Left ventricle myocardium inferior (tissue), 1 donor: ENCODE measurements around the gene ADPRM. TPM values are rescaled to one million over a fixed set of nuclear protein-coding genes. Genes with fewer than 3 reads are reported as not detected.

Experiments
- DNase-seq: peaks from one replicate; pipeline ENCODE4 v3.0.0-alpha.2; 2020
- H3K27ac ChIP-seq: fragments of 200-600 bp; replicated peaks from 2 replicates; pipeline ENCODE4 v1.8.0; 2021
- H3K27me3 ChIP-seq: fragments of 200-600 bp; 2 replicates; pipeline ENCODE4 v1.8.0; 2021; ENCODE audit warnings: low read depth
- H3K36me3 ChIP-seq: fragments of 200-600 bp; 2 replicates; pipeline ENCODE4 v1.8.0; 2021
- H3K4me1 ChIP-seq: fragments of 200-600 bp; 2 replicates; pipeline ENCODE4 v1.8.0; 2021
- H3K4me3 ChIP-seq: fragments of 200-600 bp; 2 replicates; pipeline ENCODE4 v1.8.0; 2021; ENCODE audit warnings: mild to moderate bottlenecking, moderate library complexity
- H3K9me3 ChIP-seq: fragments of 200-600 bp; replicated peaks from 2 replicates; pipeline ENCODE4 v1.8.0; 2021
- CTCF ChIP-seq: fragments of 200-600 bp; IDR thresholded peaks from 2 replicates; pipeline ENCODE4 v1.8.0; 2021; ENCODE audit warnings: antibody characterized with exemption, mild to moderate bottlenecking, borderline replicate concordance
- intact Hi-C: fragments of 100-400 bp; cut with micrococcal nuclease; formaldehyde crosslinking; loops from one replicate; pipeline ENCODE4 v1.11.0; 2022
- total RNA-seq: library from RNA; stranded (reverse); fragmentation: NEBNext Ultra II Directional; extraction: Animal tissue kit (Norgen Biotek cat#: 25700); gene quantifications from one replicate; pipeline ENCODE4 v1.2.1, GENCODE V29; 2021
- donor health status: DM: no; HTN: yes; CAD: no; lungs with severe emphysema.

ADPRM gene
- total RNA-seq, 1 donor from 2014 or later: 4.2 TPM

- Histone ChIP-seq H3K4me1 (no peaks in the 10 kb centered on the region), H3K27me3 (no peaks in the 10 kb centered on the region), H3K4me3 (no peak overlapping the region), H3K36me3 (no peaks in the 10 kb centered on the region), H3K27ac (no peak overlapping the region), H3K9me3 (no peaks in the 10 kb centered on the region)
- TF ChIP-seq CTCF: no peak
- intact Hi-C loops: no loop called here
- no peak for DNase-seq
Observed at GRCh38 chr17:10663231-10663630, 34.2 kb upstream of the ADPRM start.

- Histone ChIP-seq H3K4me1 (no peaks in the 10 kb centered on the region), H3K36me3 (no peaks in the 10 kb centered on the region), H3K9me3 (no peaks in the 10 kb centered on the region), H3K4me3 (no peak overlapping the region), H3K27me3 (no peaks in the 10 kb centered on the region), H3K27ac (no peak overlapping the region)
- no peak for DNase-seq
- intact Hi-C loops: no loop called here
- TF ChIP-seq CTCF: no peak
Observed at GRCh38 chr17:10664571-10664970, 32.8 kb upstream of the ADPRM start.

- Histone ChIP-seq H3K27me3 (no peaks in the 10 kb centered on the region), H3K27ac (no peak overlapping the region), H3K9me3 (no peaks in the 10 kb centered on the region), H3K36me3 (no peaks in the 10 kb centered on the region), H3K4me3 (no peak overlapping the region), H3K4me1 (no peaks in the 10 kb centered on the region)
- intact Hi-C loops: no loop called here
- TF ChIP-seq CTCF: no peak
- DNase-seq: no peak
Observed at GRCh38 chr17:10666906-10667305, 30.5 kb upstream of the ADPRM start.

- Histone ChIP-seq H3K9me3 (no peaks in the 10 kb centered on the region), H3K4me1 (no peaks in the 10 kb centered on the region), H3K4me3 (no peak overlapping the region), H3K27me3 (no peaks in the 10 kb centered on the region), H3K36me3 (no peaks in the 10 kb centered on the region), H3K27ac (no peak overlapping the region)
- intact Hi-C loops: no loop called here
- DNase-seq: no peak
- no peak for TF ChIP-seq CTCF
Observed at GRCh38 chr17:10668775-10669174, 28.6 kb upstream of the ADPRM start.

- H3K27me3 ChIP-seq: no peaks in the 10 kb centered on the region
- no peaks in the 10 kb centered on the region for H3K4me1 ChIP-seq
- H3K4me3 ChIP-seq: no peak overlapping the region
- intact Hi-C loops: no loop called here
- H3K9me3 ChIP-seq: no peaks in the 10 kb centered on the region
- DNase-seq: no peak
- peaks cover 26% of the 10 kb centered on the region for H3K36me3 ChIP-seq
- TF ChIP-seq CTCF: no peak
- no peak overlapping the region for H3K27ac ChIP-seq
Observed at GRCh38 chr17:10673312-10673711, 24.1 kb upstream of the ADPRM start.

GRCh38 chr17:10674704-10675103 is 22.7 kb upstream of the ADPRM start:
- DNase-seq: no peak
- H3K4me1 ChIP-seq: no peaks in the 10 kb centered on the region
- peaks cover 37% of the 10 kb centered on the region for H3K36me3 ChIP-seq
- H3K4me3 ChIP-seq: no peak overlapping the region
- H3K27ac ChIP-seq: no peak overlapping the region
- H3K27me3 ChIP-seq: no peaks in the 10 kb centered on the region
- no peaks in the 10 kb centered on the region for H3K9me3 ChIP-seq
- TF ChIP-seq CTCF: no peak
- intact Hi-C loops: no loop called here
